NCI-H187 (cell line): ENCODE measurements around the gene IL10RA.
"Not testable (repeated sequence)": the region's sequence is repeated elsewhere in the genome, so short reads cannot be mapped to it uniquely, and the experiment has no call there.

Experiments used
- DNase-seq, 2 experiments: peaks; one replicate each; lab custom pipeline; 2025; lab: John Stamatoyannopoulos, UW

Gene IL10RA

DNA sequence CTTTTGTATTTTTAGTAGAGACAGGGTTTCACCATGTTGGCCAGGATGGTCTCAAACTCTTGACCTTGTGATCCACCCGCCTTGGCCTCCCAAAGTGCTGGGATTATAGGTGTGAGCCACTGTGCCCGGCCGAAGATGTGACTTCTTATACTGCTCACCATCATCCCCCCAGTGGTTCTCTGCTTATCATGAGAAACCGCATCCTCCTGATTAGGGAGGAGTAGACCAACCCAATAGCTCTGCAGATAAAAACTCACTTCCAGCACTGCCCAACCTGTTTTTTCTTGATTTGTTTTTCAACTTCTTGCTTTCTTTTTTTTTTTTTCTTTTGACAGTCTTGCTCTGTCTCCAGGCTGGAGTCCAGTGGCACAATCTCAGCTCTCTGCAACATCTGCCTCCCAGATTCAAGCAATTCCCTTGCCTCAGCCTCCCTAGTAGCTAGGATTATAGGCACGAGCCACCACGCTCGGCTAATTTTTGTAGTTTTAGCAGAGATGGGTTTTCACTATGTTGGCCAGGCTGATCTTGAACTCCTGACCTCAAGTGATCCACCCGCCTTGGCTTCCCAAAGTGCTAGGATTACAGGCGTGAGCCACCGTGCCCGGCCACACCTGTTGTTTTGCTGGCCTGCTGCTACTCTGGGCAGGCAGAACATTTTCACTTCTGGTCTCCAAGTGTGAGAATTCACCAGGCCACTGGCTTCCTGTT is 21.5 kb downstream of the IL10RA start:
- not testable (repeated sequence) for DNase-seq

- DNase-seq = no peak
Measured at GRCh38 chr11:118008271-118008911, 22.2 kb downstream of the IL10RA start.

DNA sequence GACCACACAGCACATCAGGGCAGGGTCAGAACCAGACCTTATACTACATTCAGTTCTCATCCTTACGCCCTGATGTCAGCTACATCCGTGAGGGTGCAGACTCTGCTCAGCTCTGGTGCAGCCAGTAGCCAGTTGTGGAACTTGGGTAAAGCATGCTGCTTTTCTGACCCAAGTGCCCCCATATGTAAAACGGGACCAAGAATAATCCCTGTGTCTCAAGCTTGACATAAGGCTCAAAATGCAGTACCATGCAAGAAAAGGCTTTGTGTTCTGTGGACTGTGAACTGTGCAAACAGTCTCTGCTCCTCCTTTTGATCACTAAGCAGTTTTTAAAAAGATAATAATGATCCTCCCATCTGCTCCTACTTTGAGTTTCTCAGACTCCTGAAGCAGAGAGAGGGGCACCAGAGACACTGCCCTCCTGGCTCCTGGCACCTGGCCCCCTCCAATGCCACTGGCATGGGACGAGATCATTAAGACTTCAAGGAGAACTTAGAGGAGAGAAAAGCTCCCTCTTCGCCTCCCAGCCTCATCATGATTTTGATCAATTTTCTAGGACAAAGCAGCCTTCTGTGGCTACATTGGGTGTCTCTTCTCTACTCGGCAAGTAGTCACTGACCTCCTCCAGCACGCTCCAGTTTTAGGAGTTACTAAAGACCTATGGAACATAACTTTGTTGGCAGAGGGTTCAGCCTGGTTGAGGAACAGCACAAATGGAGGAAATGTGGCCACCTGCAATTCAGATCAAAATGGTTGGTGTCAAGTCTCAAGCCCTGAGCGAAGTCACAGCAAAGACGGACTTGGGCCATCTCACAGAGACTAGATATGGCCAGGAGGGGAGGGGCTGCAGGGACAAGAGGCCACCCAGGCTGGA is 23.9 kb downstream of the IL10RA start:
- no peak for DNase-seq

DNA sequence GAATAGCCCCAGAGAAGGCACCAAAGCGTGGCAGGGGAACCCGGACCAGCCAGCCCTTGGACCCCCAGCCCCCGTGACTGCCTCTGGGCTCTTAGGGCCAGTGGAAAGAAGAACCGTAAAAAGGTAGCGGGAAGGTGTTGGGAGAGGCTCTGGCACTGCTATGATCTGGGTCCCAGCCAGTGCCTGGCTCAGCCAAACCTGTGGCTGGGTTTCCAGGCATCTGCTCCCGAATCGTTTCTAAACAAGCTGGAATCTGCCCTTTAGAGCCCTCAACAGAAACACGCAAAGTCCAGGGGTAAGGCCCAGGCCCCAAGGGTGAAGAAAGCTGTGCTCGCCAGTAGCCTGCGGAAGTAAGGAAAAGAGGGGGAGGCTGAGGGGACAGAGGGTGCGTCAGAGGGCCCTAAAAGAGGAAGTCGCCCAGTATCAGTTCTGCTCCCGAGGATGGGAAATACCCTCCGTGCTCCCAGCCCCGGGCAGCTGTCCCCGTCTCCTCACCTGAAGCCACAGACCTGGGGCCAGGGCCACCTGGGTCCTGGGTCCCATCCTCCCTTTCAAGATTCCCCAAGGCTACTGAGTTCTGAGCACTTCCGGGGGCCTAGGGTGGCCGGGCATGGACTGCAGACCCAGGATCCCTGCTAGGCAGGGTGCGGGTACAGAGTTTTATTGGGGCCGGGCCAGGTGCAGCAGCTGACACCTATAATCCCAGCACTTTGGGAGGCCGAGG is 24.7 kb downstream of the IL10RA start:
- DNase-seq = no peak

- no peak for DNase-seq
Measured at GRCh38 chr11:118012083-118012669, 26.0 kb downstream of the IL10RA start.

DNA sequence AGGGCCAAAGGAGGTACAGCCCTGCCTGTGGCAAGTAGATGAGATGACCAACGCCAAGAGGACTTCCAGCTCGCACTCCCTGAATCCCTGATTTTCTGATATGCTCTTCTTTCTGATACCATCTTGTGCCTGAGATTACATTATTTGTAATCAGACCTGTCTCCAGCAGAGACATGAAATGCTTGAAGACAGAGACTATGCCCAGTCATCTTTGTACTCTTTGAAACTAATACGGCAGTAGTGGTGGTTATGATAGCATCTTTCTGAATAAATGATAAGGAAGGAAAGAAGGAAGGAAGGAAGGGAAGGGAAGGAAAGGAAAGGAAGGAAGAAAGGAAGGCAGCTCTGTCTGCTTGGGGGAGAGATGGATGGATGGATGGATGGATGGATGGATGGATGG is 27.8 kb downstream of the IL10RA start:
- no peak for DNase-seq

DNA sequence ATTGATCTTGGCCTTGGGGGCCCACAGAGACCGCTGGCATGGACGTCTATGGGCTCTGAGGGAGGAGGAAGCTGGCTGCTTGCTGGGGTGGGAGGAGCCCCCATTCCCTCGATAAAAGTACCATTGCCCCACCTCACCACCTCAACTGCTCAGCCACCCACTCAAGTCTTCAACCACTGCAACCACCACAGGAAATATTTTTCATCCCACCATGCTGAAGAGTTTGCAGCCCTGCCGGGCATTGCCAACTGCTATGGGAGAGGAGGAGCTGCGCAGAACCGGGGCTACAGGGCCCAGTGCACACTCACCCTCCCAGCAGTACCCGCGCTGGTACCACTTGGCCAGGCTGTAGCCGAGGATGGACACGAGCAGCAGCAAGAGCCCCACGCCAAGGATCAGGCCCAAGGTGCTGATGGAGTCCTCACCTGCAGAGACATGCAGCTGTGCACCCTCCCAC is 29.2 kb downstream of the IL10RA start:
- DNase-seq = no peak

GRCh38 chr11:118016104-118016503 is 29.9 kb downstream of the IL10RA start:
- no peak for DNase-seq

DNA sequence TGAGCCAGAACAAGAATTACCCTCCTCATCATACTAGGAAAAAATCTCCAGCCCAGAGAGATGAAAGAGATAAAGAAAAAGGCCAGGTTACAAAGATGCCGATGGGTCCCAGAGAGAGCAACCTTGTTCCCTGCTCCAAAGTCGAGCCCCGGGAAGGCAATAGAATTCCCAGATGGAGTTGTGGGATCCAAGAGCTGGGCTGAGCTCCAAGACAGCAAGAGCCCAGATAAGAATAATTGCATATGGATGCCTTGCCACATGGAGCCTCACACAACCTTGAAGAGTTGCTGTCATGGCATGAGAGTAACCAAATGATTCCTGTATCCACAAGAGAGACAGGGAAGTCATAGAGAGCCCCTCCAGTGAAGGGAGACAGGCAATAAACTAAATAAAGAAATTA is 30.9 kb downstream of the IL10RA start:
- DNase-seq = no peak

DNA sequence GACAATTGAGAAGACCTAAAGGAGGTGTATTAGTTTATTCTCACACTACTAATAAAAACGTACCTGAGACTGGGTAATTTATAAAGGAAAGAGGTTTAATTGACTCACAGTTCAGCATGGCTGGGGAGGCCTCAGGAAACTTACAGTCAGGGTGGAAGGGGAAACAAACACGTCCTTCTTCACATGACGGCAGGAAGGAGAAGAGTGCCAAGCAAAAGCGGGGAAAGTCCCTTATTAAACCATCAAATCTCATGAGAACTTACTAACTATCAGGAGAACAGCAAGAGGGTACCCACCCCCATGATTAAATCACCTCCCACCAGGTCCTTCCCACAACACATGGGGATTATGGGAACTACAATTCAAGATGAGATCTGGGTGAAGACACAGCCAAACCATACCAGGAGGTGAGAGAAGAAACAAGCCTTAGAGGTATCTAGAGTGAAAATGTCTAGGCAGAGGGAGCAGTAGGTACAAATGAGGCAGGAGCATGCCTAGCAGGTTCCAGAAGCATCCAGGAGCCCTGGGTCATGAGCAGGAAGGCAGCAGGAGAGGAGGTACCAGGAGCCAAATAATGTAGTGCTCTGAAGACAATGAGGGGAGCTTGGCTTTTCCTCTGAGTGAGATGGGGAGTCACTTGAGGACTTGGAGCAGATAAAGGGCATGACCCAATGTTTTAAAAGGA is 31.6 kb downstream of the IL10RA start:
- no peak for DNase-seq

DNA sequence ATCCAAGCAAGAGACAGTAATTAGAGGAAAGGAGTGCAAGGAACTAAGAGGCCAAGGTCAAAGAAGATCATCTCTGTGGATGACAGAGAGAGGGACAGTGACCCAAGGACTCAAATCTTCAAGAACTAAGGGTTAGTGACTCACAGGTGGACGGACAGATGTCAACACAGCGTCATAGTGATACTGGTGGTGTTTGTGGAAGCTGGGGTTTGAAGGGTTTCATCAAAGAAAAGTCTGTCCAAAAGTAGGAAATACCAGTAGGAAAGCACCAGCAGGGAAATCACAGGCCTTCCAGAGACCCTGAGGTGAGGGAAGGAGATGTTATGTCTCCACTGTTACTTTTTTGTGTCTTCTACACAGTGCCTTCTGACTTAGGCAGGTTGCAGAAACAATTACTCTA is 32.2 kb downstream of the IL10RA start:
- DNase-seq = no peak

- DNase-seq = no peak
Measured at GRCh38 chr11:118021146-118021545, 35.0 kb downstream of the IL10RA start.

- DNase-seq = no peak
Measured at GRCh38 chr11:118027694-118028093, 41.5 kb downstream of the IL10RA start.

- no peak for DNase-seq
Measured at GRCh38 chr11:118028626-118029025, 42.4 kb downstream of the IL10RA start.

DNA sequence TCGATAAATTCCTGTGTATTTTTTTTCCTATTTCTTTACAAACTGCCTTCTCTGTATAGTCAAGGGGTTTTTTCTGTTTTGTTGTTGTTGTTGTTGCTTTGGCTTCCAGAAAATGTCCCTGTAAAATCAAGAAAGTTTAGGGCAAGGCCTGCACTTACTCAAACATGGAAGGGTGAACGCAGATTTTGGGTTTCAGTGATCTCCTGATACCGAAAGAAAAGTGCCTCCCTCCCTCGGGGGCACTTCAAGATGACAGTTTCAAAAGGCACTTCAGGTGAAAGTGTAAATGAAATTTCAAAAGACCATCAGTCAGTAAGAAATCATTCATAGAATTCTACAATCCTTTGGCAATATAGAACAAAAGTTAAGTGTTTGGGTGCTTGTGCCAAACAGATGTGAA is 47.2 kb downstream of the IL10RA start:
- peak in 1 of 2 experiments; percentile 6 for DNase-seq

DNA sequence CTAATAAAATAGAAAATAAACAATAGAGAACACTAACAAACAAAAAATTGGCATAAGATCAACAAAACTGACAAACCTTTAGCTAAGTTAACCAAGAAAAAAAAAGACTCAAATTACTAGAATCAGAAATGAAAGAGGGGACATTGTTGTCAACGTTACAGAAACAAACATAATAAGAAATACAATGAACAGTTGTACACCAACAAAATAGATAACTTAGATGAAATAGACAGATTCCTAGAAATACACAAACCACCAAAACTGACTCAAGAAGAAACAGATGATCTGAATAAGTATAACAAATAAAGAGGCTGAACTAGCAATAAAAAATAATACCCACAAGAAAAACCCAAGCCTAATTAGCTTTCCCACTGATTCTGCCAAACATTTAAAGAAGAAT is 55.9 kb downstream of the IL10RA start:
- no peak for DNase-seq

DNA sequence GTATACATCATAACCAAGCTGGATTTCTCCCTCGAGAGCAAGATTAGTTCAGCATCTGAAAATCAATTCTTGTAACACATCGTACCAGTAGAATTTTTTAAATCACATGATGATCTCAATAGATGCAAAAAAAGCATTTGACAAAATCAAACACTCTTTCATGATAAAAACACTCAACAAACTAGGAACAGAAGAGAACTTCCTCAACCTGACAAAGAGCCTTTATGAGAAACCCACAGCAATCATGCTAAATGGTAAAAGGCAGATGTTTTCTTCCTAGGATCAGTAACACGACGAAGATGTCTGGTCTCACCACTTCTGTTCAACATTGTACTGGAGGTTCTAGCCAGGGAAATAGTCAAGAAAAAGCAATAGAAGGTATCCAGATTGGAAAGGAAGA is 56.6 kb downstream of the IL10RA start:
- DNase-seq = no peak

- DNase-seq = no peak
Measured at GRCh38 chr11:118045191-118045590, 59.0 kb downstream of the IL10RA start.

- no peak for DNase-seq
Measured at GRCh38 chr11:118046051-118046963, 60.1 kb downstream of the IL10RA start.
